ENCODE measurements around the gene SMARCC2. TPM values are rescaled to one million over a fixed set of nuclear protein-coding genes. Genes with fewer than 3 reads are reported as not detected.
"Not testable (repeated sequence)": the region's sequence is repeated elsewhere in the genome, so short reads cannot be mapped to it uniquely, and the experiment has no call there.

Gene SMARCC2
- total and polyA plus RNA-seq, 2 donors, result 20.3 to 25.9 TPM

DNA sequence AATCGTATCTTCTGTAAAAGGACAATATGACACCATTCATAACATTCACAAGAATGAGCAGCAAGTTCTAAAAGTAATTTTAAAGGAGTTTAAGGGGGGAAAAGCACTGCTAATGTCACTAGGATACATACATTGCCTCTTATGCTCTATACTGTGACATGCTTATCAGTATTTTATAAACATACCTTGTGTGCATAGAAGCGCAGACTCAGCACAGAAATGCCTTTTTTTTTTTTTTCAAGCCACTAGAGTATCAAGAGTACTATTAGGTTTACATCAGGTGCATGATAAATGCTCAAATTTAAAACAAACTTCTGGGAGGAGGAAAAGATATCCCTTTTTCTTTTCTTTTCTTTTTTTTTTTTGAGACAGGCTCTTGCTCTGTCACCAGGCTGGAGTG lies 13.6 kb upstream of the SMARCC2 start:
- Histone ChIP-seq H3K4me3 (ENCODE audit: low read length in 2 of 2) (no peak overlapping the region), H3K9me3 (ENCODE audit: control insufficient read depth in 2 of 2, insufficient read depth in 1 of 2, low read length in 1 of 2) (no peaks in the 10 kb centered on the region), H3K27me3 (ENCODE audit: control insufficient read depth in 2 of 2, insufficient read depth in 1 of 2, low read length in 1 of 2) (no peaks in the 10 kb centered on the region), H3K27ac (ENCODE audit: low read depth in 1 of 2, low read length in 1 of 2) (no peak overlapping the region), H3K4me1 (ENCODE audit: control insufficient read depth in 2 of 2, insufficient read depth in 2 of 2, low read length in 2 of 2) (no peaks in the 10 kb centered on the region), H3K36me3 (ENCODE audit: control insufficient read depth in 2 of 2, insufficient read depth in 2 of 2, low read length in 1 of 2) (peaks cover 22 to 34% of the 10 kb centered on the region in 2 donors)
- DNase-seq (ENCODE audit: low read depth in 6 of 9, low spot score in 9 of 9), result no peak
- WGBS, result 96% methylated on average over 2 of the region's 2 CpGs

GRCh38 chr12:56202366-56202765 lies 13.1 kb upstream of the SMARCC2 start:
- 95% methylated on average over 1 of the region's 1 CpG for WGBS
- H3K36me3 ChIP-seq (ENCODE audit: control insufficient read depth in 2 of 2, insufficient read depth in 2 of 2, low read length in 1 of 2), result peaks cover 17 to 30% of the 10 kb centered on the region in 2 donors

GRCh38 chr12:56198836-56199235 lies 9.6 kb upstream of the SMARCC2 start:
- Histone ChIP-seq H3K36me3 (ENCODE audit: control insufficient read depth in 2 of 2, insufficient read depth in 2 of 2, low read length in 1 of 2) (peaks cover 0 to 5% of the 10 kb centered on the region in 2 donors), H3K9me3 (ENCODE audit: control insufficient read depth in 2 of 2, insufficient read depth in 1 of 2, low read length in 1 of 2) (no peaks in the 10 kb centered on the region), H3K4me1 (ENCODE audit: control insufficient read depth in 2 of 2, insufficient read depth in 2 of 2, low read length in 2 of 2) (no peaks in the 10 kb centered on the region), H3K4me3 (ENCODE audit: low read length in 2 of 2) (no peak overlapping the region), H3K27ac (ENCODE audit: low read depth in 1 of 2, low read length in 1 of 2) (no peak overlapping the region), H3K27me3 (ENCODE audit: control insufficient read depth in 2 of 2, insufficient read depth in 1 of 2, low read length in 1 of 2) (no peaks in the 10 kb centered on the region)
- 97% methylated on average over 1 of the region's 1 CpG for WGBS
- DNase-seq (ENCODE audit: low read depth in 6 of 9, low spot score in 9 of 9), result no peak

More at GRCh38 chr12:56202366-56202765, 13.1 kb upstream of the SMARCC2 start:
- Histone ChIP-seq H3K9me3 (ENCODE audit: control insufficient read depth in 2 of 2, insufficient read depth in 1 of 2, low read length in 1 of 2) (no peaks in the 10 kb centered on the region), H3K4me3 (ENCODE audit: low read length in 2 of 2) (no peak overlapping the region), H3K27ac (ENCODE audit: low read depth in 1 of 2, low read length in 1 of 2) (no peak overlapping the region), H3K27me3 (ENCODE audit: control insufficient read depth in 2 of 2, insufficient read depth in 1 of 2, low read length in 1 of 2) (no peaks in the 10 kb centered on the region), H3K4me1 (ENCODE audit: control insufficient read depth in 2 of 2, insufficient read depth in 2 of 2, low read length in 2 of 2) (no peaks in the 10 kb centered on the region)
- DNase-seq (ENCODE audit: low read depth in 6 of 9, low spot score in 9 of 9), result no peak

DNA sequence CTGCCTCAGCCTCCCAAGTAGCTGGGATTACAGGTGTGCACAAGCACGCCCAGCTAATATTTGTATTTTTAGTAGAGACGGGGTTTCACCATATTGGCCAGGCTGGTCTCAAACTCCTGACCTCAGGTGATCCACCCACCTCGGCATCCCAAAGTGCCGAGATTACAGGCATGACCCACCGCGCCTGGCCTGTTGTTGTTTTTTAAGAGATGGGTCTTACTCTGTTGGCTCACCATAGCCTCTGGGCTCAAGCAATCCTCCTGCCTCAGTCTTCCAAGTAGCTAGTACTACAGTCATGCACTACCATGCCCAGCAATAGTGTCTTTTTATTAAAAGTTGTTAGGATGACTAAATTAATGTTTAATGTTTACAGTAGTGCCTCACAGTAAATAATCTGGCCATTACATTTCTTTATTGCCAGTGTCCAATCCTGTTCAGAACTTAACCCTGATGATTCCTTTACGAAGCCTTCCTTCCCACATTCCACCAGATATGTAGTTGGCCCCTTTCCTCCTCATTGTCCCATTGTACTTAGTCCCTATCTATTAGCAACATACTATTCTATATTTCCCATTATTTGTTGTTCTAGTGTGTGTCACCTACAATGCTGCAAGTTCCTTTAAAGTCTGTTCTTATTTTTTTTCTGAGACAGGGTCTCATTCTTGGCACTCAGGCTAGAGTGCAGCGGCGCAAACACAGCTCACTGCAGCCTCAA lies 8.8 kb upstream of the SMARCC2 start:
- Histone ChIP-seq H3K27ac (ENCODE audit: low read depth in 1 of 2, low read length in 1 of 2) (no peak overlapping the region), H3K36me3 (ENCODE audit: control insufficient read depth in 2 of 2, insufficient read depth in 2 of 2, low read length in 1 of 2) (peaks cover 0 to 5% of the 10 kb centered on the region in 2 donors), H3K4me1 (ENCODE audit: control insufficient read depth in 2 of 2, insufficient read depth in 2 of 2, low read length in 2 of 2) (no peaks in the 10 kb centered on the region), H3K4me3 (ENCODE audit: low read length in 2 of 2) (no peak overlapping the region), H3K27me3 (ENCODE audit: control insufficient read depth in 2 of 2, insufficient read depth in 1 of 2, low read length in 1 of 2) (no peaks in the 10 kb centered on the region), H3K9me3 (ENCODE audit: control insufficient read depth in 2 of 2, insufficient read depth in 1 of 2, low read length in 1 of 2) (no peaks in the 10 kb centered on the region)
- no peak for DNase-seq (ENCODE audit: low read depth in 6 of 9, low spot score in 9 of 9)
- WGBS, result 91% methylated on average over 9 of the region's 9 CpGs

- 97% methylated on average over 11 of the region's 11 CpGs for WGBS
- H3K36me3 ChIP-seq (ENCODE audit: control insufficient read depth in 2 of 2, insufficient read depth in 2 of 2, low read length in 1 of 2); H3K27ac ChIP-seq (ENCODE audit: low read depth in 1 of 2, low read length in 1 of 2); H3K4me3 ChIP-seq (ENCODE audit: low read length in 2 of 2); DNase-seq (ENCODE audit: low read depth in 6 of 9, low spot score in 9 of 9); H3K4me1 ChIP-seq (ENCODE audit: control insufficient read depth in 2 of 2, insufficient read depth in 2 of 2, low read length in 2 of 2); H3K27me3 ChIP-seq (ENCODE audit: control insufficient read depth in 2 of 2, insufficient read depth in 1 of 2, low read length in 1 of 2); H3K9me3 ChIP-seq (ENCODE audit: control insufficient read depth in 2 of 2, insufficient read depth in 1 of 2, low read length in 1 of 2): not testable (repeated sequence)
Measured at GRCh38 chr12:56196818-56197550, 7.7 kb upstream of the SMARCC2 start.

GRCh38 chr12:56193025-56193578 lies 3.8 kb upstream of the SMARCC2 start:
- H3K4me1 ChIP-seq (ENCODE audit: control insufficient read depth in 2 of 2, insufficient read depth in 2 of 2, low read length in 2 of 2), result peaks cover 8 to 13% of the 10 kb centered on the region in 2 donors
- H3K4me3 ChIP-seq (ENCODE audit: low read length in 2 of 2), result no peak overlapping the region
- DNase-seq (ENCODE audit: low read depth in 6 of 9, low spot score in 9 of 9), result peak; percentile 34 to 92 (median 76)
- H3K27me3 ChIP-seq (ENCODE audit: control insufficient read depth in 2 of 2, insufficient read depth in 1 of 2, low read length in 1 of 2), result no peaks in the 10 kb centered on the region
- H3K9me3 ChIP-seq (ENCODE audit: control insufficient read depth in 2 of 2, insufficient read depth in 1 of 2, low read length in 1 of 2), result no peaks in the 10 kb centered on the region
- H3K36me3 ChIP-seq (ENCODE audit: control insufficient read depth in 2 of 2, insufficient read depth in 2 of 2, low read length in 1 of 2), result peaks cover 0 to 5% of the 10 kb centered on the region in 2 donors
- 73% methylated on average over 1 of the region's 1 CpG for WGBS
- no peak overlapping the region for H3K27ac ChIP-seq (ENCODE audit: low read depth in 1 of 2, low read length in 1 of 2)

DNA sequence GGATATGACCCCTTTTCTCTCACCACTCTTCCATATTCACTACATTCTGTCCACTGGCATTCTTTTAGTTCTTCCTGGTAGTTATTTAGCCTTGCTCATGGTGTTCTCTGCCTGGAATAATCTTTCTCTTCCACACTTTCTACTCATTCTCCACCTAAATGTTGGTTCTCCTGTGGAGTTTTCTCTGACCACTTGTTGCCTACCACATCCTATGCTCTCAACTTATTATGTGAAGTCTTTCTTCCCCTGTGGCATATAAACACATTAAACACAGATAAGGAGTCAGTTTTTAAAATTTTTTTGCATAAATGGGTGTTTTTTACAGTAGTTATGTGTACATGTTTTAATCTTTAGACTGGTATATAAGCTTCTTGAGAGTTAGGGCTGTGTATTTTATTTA lies 3.3 kb upstream of the SMARCC2 start:
- H3K36me3 ChIP-seq (ENCODE audit: control insufficient read depth in 2 of 2, insufficient read depth in 2 of 2, low read length in 1 of 2), result peaks cover 0 to 5% of the 10 kb centered on the region in 2 donors
- no peak overlapping the region for H3K27ac ChIP-seq (ENCODE audit: low read depth in 1 of 2, low read length in 1 of 2)
- peaks cover 13 to 18% of the 10 kb centered on the region in 2 donors for H3K4me1 ChIP-seq (ENCODE audit: control insufficient read depth in 2 of 2, insufficient read depth in 2 of 2, low read length in 2 of 2)
- no peak for DNase-seq (ENCODE audit: low read depth in 6 of 9, low spot score in 9 of 9)
- H3K9me3 ChIP-seq (ENCODE audit: control insufficient read depth in 2 of 2, insufficient read depth in 1 of 2, low read length in 1 of 2), result no peaks in the 10 kb centered on the region
- H3K27me3 ChIP-seq (ENCODE audit: control insufficient read depth in 2 of 2, insufficient read depth in 1 of 2, low read length in 1 of 2), result no peaks in the 10 kb centered on the region
- H3K4me3 ChIP-seq (ENCODE audit: low read length in 2 of 2), result no peak overlapping the region

GRCh38 chr12:56190695-56191155 lies 1.4 kb upstream of the SMARCC2 start:
- H3K4me3 ChIP-seq (ENCODE audit: low read length in 2 of 2), result peak overlapping the region; percentile 93 to 95
- H3K4me1 ChIP-seq (ENCODE audit: control insufficient read depth in 2 of 2, insufficient read depth in 2 of 2, low read length in 2 of 2), result peaks cover 20 to 26% of the 10 kb centered on the region in 2 donors
- H3K27ac ChIP-seq (ENCODE audit: low read depth in 1 of 2, low read length in 1 of 2), result peak overlapping the region in 1 of 2 donors; percentile 42
- no peaks in the 10 kb centered on the region for H3K9me3 ChIP-seq (ENCODE audit: control insufficient read depth in 2 of 2, insufficient read depth in 1 of 2, low read length in 1 of 2)
- peak in 1 of 9 donors; percentile 10 for DNase-seq (ENCODE audit: low read depth in 6 of 9, low spot score in 9 of 9)
- 44% methylated on average over 9 of the region's 9 CpGs for WGBS
- peaks cover 8 to 21% of the 10 kb centered on the region in 2 donors for H3K36me3 ChIP-seq (ENCODE audit: control insufficient read depth in 2 of 2, insufficient read depth in 2 of 2, low read length in 1 of 2)
- no peaks in the 10 kb centered on the region for H3K27me3 ChIP-seq (ENCODE audit: control insufficient read depth in 2 of 2, insufficient read depth in 1 of 2, low read length in 1 of 2)
